Measurements from ENCODE around the gene PPP6R1. TPM values are rescaled to one million over a fixed set of nuclear protein-coding genes. Genes with fewer than 3 reads are reported as not detected.
"Not testable (repeated sequence)": the region's sequence is repeated elsewhere in the genome, so short reads cannot be mapped to it uniquely, and the experiment has no call there.

The PPP6R1 gene
- polyA plus RNA-seq, 2 donors, result 29.8 to 30.6 TPM

GRCh38 chr19:55228015-55228391, 30.8 kb downstream of the PPP6R1 start:
- H3K9me3 ChIP-seq (ENCODE audit: control insufficient read depth in 2 of 2, insufficient read depth in 1 of 2, low read depth in 1 of 2, low read length in 1 of 2), result no peaks in the 10 kb centered on the region
- H3K27ac ChIP-seq (ENCODE audit: low read depth in 2 of 2, low read length in 1 of 2), result no peak overlapping the region
- peaks cover 26 to 57% of the 10 kb centered on the region in 2 donors for H3K36me3 ChIP-seq (ENCODE audit: control insufficient read depth in 2 of 2, insufficient read depth in 2 of 2, low read length in 1 of 2)
- H3K4me1 ChIP-seq (ENCODE audit: control insufficient read depth in 2 of 2, insufficient read depth in 2 of 2, low read length in 1 of 2), result peaks cover 0 to 3% of the 10 kb centered on the region in 2 donors
- WGBS, 2 donors, result 77 to 82% methylated on average over 17 of the region's 17 CpGs
- H3K4me3 ChIP-seq (ENCODE audit: low read depth in 1 of 2, low read length in 2 of 2), result no peak overlapping the region
- H3K27me3 ChIP-seq (ENCODE audit: control insufficient read depth in 1 of 2, insufficient read depth in 2 of 2, low read length in 2 of 2), result no peaks in the 10 kb centered on the region

DNA sequence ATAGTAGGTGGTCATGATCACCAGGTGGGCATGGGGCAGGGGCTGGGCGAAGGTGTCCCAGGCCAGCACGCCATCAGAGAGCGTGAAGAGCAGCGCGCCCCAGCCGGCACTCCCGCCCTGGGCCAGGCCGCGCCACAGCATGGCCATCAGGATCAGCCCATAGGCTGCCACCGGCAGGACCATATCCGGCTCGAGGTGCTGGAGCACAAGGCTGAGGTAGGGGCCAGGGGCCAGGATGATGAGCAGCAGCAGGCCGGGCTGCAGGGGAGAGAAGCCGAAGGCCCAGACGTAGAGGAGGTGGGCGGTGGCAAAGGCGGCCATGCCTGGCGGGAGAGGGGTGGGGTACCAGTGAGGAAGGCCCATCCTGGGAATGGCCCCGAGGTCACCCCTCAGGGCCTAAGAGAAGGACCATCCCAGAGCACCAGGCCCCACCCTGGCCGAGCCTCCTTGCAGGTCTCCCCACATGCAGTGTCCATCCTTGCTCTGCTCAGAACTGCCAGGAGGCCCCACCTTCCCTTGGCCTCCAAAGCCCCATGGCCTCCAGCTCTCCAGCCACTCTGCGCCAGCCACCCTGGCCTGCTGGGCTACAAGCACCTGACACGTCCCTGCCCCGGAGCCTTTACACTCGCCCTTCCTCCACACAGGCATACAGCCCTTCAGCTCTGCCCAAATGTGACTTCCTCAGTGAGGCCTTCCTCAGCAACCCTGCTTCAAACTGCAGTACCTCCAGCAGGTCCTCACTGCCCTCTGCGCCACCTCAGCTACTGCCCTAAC, 31.4 kb downstream of the PPP6R1 start:
- H3K9me3 ChIP-seq (ENCODE audit: control insufficient read depth in 2 of 2, insufficient read depth in 1 of 2, low read depth in 1 of 2, low read length in 1 of 2), result no peaks in the 10 kb centered on the region
- H3K27me3 ChIP-seq (ENCODE audit: control insufficient read depth in 1 of 2, insufficient read depth in 2 of 2, low read length in 2 of 2), result no peaks in the 10 kb centered on the region
- H3K27ac ChIP-seq (ENCODE audit: low read depth in 2 of 2, low read length in 1 of 2), result no peak overlapping the region
- WGBS, 2 donors, result 88 to 94% methylated on average over 25 of the region's 25 CpGs
- peaks cover 0 to 2% of the 10 kb centered on the region in 2 donors for H3K4me1 ChIP-seq (ENCODE audit: control insufficient read depth in 2 of 2, insufficient read depth in 2 of 2, low read length in 1 of 2)
- peaks cover 25 to 53% of the 10 kb centered on the region in 2 donors for H3K36me3 ChIP-seq (ENCODE audit: control insufficient read depth in 2 of 2, insufficient read depth in 2 of 2, low read length in 1 of 2)
- H3K4me3 ChIP-seq (ENCODE audit: low read depth in 1 of 2, low read length in 2 of 2), result no peak overlapping the region

DNA sequence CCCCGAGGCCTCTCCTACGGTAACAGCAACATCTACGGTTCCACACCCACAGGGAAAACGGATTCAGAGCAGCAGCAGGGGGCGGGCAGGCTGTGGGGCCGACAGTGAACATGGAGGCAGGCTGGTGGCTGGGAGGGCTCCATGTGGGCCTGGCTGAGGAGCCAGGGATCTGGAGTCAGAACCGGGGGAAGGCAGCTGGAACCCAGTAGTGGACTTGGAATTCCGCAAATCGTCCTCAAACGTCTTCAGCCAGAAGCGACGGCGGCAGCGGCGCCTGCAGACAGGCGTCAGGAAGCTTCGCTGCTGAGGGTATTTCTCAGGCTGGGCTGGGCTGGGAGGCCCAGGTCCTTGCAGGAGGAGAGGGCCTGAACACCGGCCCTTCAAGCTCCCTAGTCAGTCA, 32.0 kb downstream of the PPP6R1 start:
- Histone ChIP-seq H3K36me3 (ENCODE audit: control insufficient read depth in 2 of 2, insufficient read depth in 2 of 2, low read length in 1 of 2) (peaks cover 20 to 46% of the 10 kb centered on the region in 2 donors), H3K27ac (ENCODE audit: low read depth in 2 of 2, low read length in 1 of 2) (no peak overlapping the region), H3K4me3 (ENCODE audit: low read depth in 1 of 2, low read length in 2 of 2) (no peak overlapping the region)

DNA sequence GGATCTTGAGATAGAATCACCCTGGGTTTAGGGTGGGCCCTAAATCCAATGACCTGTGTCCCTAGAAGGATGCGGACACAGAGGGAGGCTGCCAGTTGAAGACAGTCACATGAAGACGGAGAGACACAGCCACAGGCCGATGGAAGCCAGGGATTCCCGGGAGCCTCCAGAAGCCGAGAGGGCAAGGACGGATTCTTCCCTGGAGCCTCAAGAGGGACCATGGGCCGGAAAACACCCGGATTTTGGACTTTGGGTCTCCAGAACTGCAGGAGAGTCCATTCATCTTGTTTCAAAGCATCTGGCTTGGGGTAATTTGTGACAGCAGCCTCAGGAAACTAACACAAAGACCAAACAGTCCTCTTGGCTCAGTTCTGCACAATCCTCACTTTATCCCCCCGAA, 32.5 kb downstream of the PPP6R1 start:
- Histone ChIP-seq H3K27me3 (ENCODE audit: control insufficient read depth in 1 of 2, insufficient read depth in 2 of 2, low read length in 2 of 2) (no peaks in the 10 kb centered on the region), H3K4me1 (ENCODE audit: control insufficient read depth in 2 of 2, insufficient read depth in 2 of 2, low read length in 1 of 2) (no peaks in the 10 kb centered on the region), H3K36me3 (ENCODE audit: control insufficient read depth in 2 of 2, insufficient read depth in 2 of 2, low read length in 1 of 2) (peaks cover 15 to 41% of the 10 kb centered on the region in 2 donors), H3K9me3 (ENCODE audit: control insufficient read depth in 2 of 2, insufficient read depth in 1 of 2, low read depth in 1 of 2, low read length in 1 of 2) (no peaks in the 10 kb centered on the region), H3K4me3 (ENCODE audit: low read depth in 1 of 2, low read length in 2 of 2) (no peak overlapping the region), H3K27ac (ENCODE audit: low read depth in 2 of 2, low read length in 1 of 2) (no peak overlapping the region)
- WGBS, 2 donors, result 85 to 87% methylated on average over 9 of the region's 9 CpGs

More for the DNA sequence above, 32.0 kb downstream of the PPP6R1 start:
- no peaks in the 10 kb centered on the region for H3K4me1 ChIP-seq (ENCODE audit: control insufficient read depth in 2 of 2, insufficient read depth in 2 of 2, low read length in 1 of 2)
- H3K27me3 ChIP-seq (ENCODE audit: control insufficient read depth in 1 of 2, insufficient read depth in 2 of 2, low read length in 2 of 2), result no peaks in the 10 kb centered on the region
- no peaks in the 10 kb centered on the region for H3K9me3 ChIP-seq (ENCODE audit: control insufficient read depth in 2 of 2, insufficient read depth in 1 of 2, low read depth in 1 of 2, low read length in 1 of 2)
- whole genome bisulfite sequencing, 2 donors, result 77 to 85% methylated on average over 18 of the region's 18 CpGs

- Histone ChIP-seq H3K9me3 (ENCODE audit: control insufficient read depth in 2 of 2, insufficient read depth in 1 of 2, low read depth in 1 of 2, low read length in 1 of 2) (peaks cover 0 to under 1% of the 10 kb centered on the region in 2 donors), H3K27me3 (ENCODE audit: control insufficient read depth in 1 of 2, insufficient read depth in 2 of 2, low read length in 2 of 2) (no peaks in the 10 kb centered on the region), H3K36me3 (ENCODE audit: control insufficient read depth in 2 of 2, insufficient read depth in 2 of 2, low read length in 1 of 2) (peaks cover 11 to 35% of the 10 kb centered on the region in 2 donors), H3K4me3 (ENCODE audit: low read depth in 1 of 2, low read length in 2 of 2) (no peak overlapping the region), H3K27ac (ENCODE audit: low read depth in 2 of 2, low read length in 1 of 2) (no peak overlapping the region), H3K4me1 (ENCODE audit: control insufficient read depth in 2 of 2, insufficient read depth in 2 of 2, low read length in 1 of 2) (no peaks in the 10 kb centered on the region)
- WGBS, 2 donors, result 88 to 92% methylated on average over 7 of the region's 7 CpGs
Measured at GRCh38 chr19:55225415-55225958, 33.3 kb downstream of the PPP6R1 start.

DNA sequence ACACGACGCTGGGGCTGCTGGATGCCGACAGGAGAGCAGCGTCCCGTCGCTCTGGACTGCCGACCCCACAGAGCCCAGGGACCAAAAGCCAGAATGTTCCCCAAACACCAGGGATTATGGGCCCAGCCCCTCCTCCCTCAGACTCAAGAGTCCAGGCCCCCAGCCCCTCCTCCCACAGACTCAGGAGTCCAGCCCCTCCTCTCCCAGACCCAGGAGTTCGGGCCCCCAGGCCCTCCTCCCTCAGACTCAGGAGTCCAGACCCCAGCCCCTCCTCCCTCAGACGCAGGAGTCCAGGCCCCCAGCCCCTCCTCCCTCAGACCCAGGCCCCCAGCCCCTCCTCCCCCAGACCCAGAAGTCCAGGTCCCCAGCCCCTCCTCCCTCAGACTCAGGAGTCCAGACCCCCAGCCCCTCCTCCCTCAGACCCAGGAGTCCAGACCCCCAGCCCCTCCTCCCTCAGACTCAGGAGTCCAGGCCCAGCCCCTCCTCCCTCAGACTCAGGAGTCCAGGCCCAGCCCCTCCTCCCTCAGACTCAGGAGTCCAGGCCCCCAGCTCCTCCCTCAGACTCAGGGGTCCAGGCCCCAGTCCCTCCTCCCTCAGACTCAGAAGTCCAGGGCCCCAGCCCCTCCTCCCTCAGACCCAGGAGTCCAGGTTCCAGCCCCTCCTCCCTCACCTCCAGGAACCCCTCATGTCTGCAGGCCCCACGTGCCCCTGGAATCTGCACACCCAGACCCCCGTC, 34.0 kb downstream of the PPP6R1 start:
- H3K9me3 ChIP-seq (ENCODE audit: control insufficient read depth in 2 of 2, insufficient read depth in 1 of 2, low read depth in 1 of 2, low read length in 1 of 2); H3K27ac ChIP-seq (ENCODE audit: low read depth in 2 of 2, low read length in 1 of 2); H3K27me3 ChIP-seq (ENCODE audit: control insufficient read depth in 1 of 2, insufficient read depth in 2 of 2, low read length in 2 of 2); H3K4me3 ChIP-seq (ENCODE audit: low read depth in 1 of 2, low read length in 2 of 2); H3K4me1 ChIP-seq (ENCODE audit: control insufficient read depth in 2 of 2, insufficient read depth in 2 of 2, low read length in 1 of 2): not testable (repeated sequence)
- H3K36me3 ChIP-seq (ENCODE audit: control insufficient read depth in 2 of 2, insufficient read depth in 2 of 2, low read length in 1 of 2), result peaks cover 8 to 30% of the 10 kb centered on the region in 2 donors
- 70 to 76% methylated on average over 11 of the region's 11 CpGs for WGBS, 2 donors

GRCh38 chr19:55224038-55224665, 34.7 kb downstream of the PPP6R1 start:
- H3K4me3 ChIP-seq (ENCODE audit: low read depth in 1 of 2, low read length in 2 of 2), result no peak overlapping the region
- no peak overlapping the region for H3K27ac ChIP-seq (ENCODE audit: low read depth in 2 of 2, low read length in 1 of 2)
- WGBS, 2 donors, result 78 to 88% methylated on average over 26 of the region's 26 CpGs
- H3K4me1 ChIP-seq (ENCODE audit: control insufficient read depth in 2 of 2, insufficient read depth in 2 of 2, low read length in 1 of 2), result no peaks in the 10 kb centered on the region
- peaks cover 0 to 4% of the 10 kb centered on the region in 2 donors for H3K9me3 ChIP-seq (ENCODE audit: control insufficient read depth in 2 of 2, insufficient read depth in 1 of 2, low read depth in 1 of 2, low read length in 1 of 2)
- no peaks in the 10 kb centered on the region for H3K27me3 ChIP-seq (ENCODE audit: control insufficient read depth in 1 of 2, insufficient read depth in 2 of 2, low read length in 2 of 2)
- peaks cover 8 to 23% of the 10 kb centered on the region in 2 donors for H3K36me3 ChIP-seq (ENCODE audit: control insufficient read depth in 2 of 2, insufficient read depth in 2 of 2, low read length in 1 of 2)

DNA sequence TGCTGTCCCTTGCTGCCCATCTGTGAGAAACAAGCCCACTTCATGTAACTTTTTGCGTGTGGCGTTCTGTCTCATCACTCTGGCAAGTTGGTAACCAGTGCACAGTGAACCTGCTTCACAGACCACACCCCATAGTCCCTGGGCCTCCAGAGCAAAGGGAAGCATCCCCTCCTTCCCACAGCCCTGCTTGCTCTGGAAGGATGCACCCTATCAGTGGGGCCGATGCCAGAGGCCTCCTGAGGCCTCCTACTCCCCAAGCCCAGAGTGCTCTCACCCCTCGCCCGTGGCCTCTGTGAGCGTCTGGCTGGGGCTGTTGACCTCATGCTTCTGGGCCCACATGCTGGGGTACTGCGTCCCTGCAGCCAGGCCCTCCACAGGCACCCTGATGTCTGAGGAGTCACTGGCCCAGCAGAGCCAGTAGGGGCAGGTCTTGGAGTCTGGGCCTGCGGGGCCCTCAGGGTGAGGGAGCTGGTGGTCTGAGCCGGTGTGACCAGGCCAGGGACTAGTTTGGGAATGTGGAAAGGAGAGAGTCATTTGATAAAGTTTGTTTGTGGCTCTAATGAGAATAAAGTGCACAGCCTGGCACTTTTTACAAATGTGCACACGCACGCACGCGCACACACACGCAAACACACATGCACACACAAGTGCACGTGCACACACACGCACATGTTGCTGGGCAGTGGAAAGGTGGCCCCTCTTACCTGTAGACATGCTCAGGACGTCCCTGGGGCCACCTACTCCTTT, 35.4 kb downstream of the PPP6R1 start:
- Histone ChIP-seq H3K36me3 (ENCODE audit: control insufficient read depth in 2 of 2, insufficient read depth in 2 of 2, low read length in 1 of 2) (peaks cover 8 to 21% of the 10 kb centered on the region in 2 donors), H3K4me1 (ENCODE audit: control insufficient read depth in 2 of 2, insufficient read depth in 2 of 2, low read length in 1 of 2) (no peaks in the 10 kb centered on the region), H3K27me3 (ENCODE audit: control insufficient read depth in 1 of 2, insufficient read depth in 2 of 2, low read length in 2 of 2) (no peaks in the 10 kb centered on the region), H3K9me3 (ENCODE audit: control insufficient read depth in 2 of 2, insufficient read depth in 1 of 2, low read depth in 1 of 2, low read length in 1 of 2) (peaks cover 0 to 4% of the 10 kb centered on the region in 2 donors), H3K27ac (ENCODE audit: low read depth in 2 of 2, low read length in 1 of 2) (no peak overlapping the region), H3K4me3 (ENCODE audit: low read depth in 1 of 2, low read length in 2 of 2) (no peak overlapping the region)
- 87 to 88% methylated on average over 17 of the region's 17 CpGs for WGBS, 2 donors

GRCh38 chr19:55220525-55220924, 38.3 kb downstream of the PPP6R1 start:
- H3K27me3 ChIP-seq (ENCODE audit: control insufficient read depth in 1 of 2, insufficient read depth in 2 of 2, low read length in 2 of 2), result no peaks in the 10 kb centered on the region
- H3K9me3 ChIP-seq (ENCODE audit: control insufficient read depth in 2 of 2, insufficient read depth in 1 of 2, low read depth in 1 of 2, low read length in 1 of 2), result peaks cover 0 to 4% of the 10 kb centered on the region in 2 donors
- no peaks in the 10 kb centered on the region for H3K36me3 ChIP-seq (ENCODE audit: control insufficient read depth in 2 of 2, insufficient read depth in 2 of 2, low read length in 1 of 2)
- H3K4me1 ChIP-seq (ENCODE audit: control insufficient read depth in 2 of 2, insufficient read depth in 2 of 2, low read length in 1 of 2), result peaks cover 0 to 10% of the 10 kb centered on the region in 2 donors
- H3K27ac ChIP-seq (ENCODE audit: low read depth in 2 of 2, low read length in 1 of 2), result no peak overlapping the region
- 77 to 78% methylated on average over 9 of the region's 9 CpGs for WGBS, 2 donors
- H3K4me3 ChIP-seq (ENCODE audit: low read depth in 1 of 2, low read length in 2 of 2), result no peak overlapping the region

All from esophagus (tissue), 2 donors.